Activated CD8-positive, alpha-beta memory T cell treated with anti-CD3 and anti-CD28 coated beads, Interleukin-2, amount 50 U/mL, for 1 hour (primary cell): ENCODE data around the gene AHNAK.
"Not testable (repeated sequence)": the region's sequence is repeated elsewhere in the genome, so short reads cannot be mapped to it uniquely, and the experiment has no call there.

Source experiments
- DNase-seq: peaks from one replicate; pipeline ENCODE4 v3.0.0-alpha.2; 2020; ENCODE audit errors: extremely low read depth

The AHNAK gene

DNA sequence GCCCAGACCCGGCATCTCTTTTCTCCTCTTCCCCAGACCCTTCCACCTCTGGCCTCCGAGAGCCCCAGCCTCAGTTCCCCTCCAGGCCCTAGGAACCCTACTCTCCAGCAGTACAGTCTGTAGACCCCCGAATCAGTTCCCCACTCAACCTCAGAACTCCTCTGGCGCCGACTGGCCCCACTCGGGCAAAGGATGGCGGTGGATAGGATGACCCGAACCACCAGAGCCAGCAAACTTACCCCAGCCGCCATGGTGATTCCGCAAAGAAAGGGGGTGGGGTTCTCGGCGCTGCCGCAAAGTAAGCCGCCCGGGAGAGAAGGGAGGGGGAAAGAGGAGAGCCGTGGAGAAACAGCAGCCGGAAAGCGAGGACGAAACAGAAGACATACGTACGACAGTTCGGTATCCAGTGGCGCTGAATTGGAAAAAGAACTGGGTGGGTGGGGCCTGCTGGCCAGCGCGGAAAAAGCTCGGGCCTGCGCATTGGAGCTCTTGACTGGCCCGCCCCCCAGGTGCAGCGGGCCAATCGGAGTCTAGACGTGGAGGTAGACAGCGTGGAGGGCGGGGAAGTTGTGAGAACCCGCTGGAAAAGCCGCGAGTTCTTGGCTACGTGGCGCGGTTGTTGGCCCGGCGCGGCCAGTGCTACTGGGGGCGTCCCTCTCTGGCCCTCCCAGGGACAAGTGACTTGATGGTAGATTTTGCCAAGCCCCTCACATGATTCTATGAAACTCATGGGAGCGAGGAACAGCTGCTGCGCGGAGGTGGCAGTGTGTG lies 27.2 kb upstream of the AHNAK start, which contains the start of gene EEF1G:
Gene EEF1G, minus strand, starts transcription at position 300 of the 771 bp plus-strand sequence. Its CDS starts 49 bp downstream, at position 251.
- DNase-seq: peak; percentile 96

GRCh38 chr11:62573006-62573591 lies 26.5 kb upstream of the AHNAK start:
- DNase-seq: no peak

GRCh38 chr11:62572431-62572830 lies 25.8 kb upstream of the AHNAK start:
- no peak for DNase-seq

DNA sequence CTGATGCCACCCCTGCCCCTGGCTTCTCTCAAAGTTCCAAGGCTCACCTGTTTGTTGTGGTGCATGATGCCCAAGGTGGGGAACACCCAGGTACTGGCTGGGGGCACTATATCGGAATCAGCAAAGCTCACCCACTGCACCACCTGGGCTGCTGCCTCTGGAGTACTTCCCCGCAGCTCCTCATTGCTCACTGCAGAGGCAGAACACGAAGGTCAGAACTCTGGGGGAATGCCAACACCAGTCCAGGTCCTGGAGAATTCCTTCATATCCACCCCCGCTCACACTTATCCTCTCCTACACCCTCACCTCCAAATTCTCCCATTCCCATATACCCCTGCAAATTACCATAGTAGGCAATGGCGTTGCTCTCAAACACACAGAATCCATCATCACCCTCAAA lies 24.9 kb upstream of the AHNAK start:
- DNase-seq: not testable (repeated sequence)

GRCh38 chr11:62570903-62571302 lies 24.3 kb upstream of the AHNAK start:
- DNase-seq: not testable (repeated sequence)

GRCh38 chr11:62569611-62570010 lies 23.0 kb upstream of the AHNAK start:
- no peak for DNase-seq

DNA sequence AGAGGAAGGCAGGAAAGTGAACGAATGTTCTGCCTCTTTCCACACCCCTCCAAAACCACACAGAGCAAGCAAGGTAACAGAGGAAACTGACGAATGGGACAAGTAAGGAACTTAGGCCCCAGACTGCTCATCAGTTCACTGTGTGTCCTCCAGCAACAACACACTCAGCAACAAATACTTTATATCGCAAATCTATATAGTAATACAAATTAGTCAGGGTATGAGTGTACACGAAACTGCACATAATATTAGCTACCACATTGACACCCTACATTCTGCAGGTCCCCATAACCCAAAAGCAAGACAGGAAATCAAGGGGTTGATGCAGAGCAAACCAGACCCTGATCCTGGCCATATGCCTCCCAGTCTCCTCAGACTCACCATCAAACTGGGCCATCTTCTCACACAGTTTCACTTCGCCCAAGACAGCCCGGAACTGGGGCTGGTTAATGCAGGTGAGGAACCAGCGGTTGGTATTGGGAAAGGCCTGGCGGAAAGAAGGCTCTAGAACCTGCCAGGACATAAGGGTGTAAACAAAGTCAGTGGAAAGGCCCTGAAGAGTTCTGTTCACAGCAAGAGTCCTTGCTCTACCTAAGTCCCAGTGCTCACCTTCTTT lies 20.5 kb upstream of the AHNAK start:
- no peak for DNase-seq

DNA sequence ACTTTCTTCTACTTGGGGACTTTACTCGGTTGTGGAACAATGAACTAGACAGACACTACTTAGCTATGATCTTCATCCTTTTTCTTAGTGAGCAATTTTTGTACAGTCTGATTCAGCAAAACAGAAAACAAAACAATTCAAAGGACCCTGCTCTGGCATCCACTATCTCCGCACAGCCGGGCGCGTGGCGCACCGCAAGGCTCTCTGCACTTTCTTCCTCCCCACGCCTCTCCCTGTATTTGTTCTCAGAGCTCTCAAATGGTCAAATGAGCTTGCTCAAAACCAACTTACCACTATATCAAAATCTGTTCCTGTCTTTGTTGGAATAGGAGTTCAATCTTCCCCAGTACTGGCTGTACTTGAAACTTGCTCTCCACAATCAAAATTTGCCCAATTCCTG lies 19.6 kb upstream of the AHNAK start:
- DNase-seq: no peak

DNA sequence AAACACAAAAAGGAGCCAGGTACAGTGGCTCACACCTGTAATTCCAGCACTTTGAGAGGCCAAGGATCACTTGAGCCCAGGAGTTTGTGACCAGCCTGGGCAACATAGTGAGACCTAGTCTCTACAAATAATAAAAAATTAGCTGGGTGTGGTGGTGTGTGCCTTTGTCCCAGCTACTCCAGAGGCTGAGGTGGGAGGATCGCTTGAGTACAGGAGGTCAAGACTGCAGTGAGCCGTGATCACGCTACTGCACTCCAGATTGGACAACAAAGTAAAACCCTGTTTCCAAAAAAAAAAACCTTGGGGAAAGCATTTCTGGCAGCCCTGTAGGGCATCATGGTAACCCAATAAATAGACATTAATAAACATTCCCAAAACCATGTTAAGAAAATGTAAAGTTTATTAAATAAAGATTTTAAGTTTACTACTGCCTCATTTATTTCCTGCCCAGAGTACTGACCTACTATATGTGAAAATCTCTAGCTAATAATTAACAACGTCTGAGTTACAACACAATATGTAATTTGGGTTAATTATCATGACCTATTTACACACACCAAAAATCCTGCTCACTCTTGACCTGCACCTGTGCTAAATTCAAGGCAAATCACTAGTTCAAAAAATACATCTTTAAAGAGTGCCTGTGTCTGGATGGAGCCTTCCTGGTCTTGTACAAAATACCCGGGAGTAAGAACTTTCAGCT lies 18.6 kb upstream of the AHNAK start:
- no peak for DNase-seq

- DNase-seq: not testable (repeated sequence)
These were observed 15.1 kb upstream of the AHNAK start for GRCh38 chr11:62561677-62562230.

GRCh38 chr11:62560566-62561103 lies 14.0 kb upstream of the AHNAK start:
- DNase-seq: peak; percentile 76

DNA sequence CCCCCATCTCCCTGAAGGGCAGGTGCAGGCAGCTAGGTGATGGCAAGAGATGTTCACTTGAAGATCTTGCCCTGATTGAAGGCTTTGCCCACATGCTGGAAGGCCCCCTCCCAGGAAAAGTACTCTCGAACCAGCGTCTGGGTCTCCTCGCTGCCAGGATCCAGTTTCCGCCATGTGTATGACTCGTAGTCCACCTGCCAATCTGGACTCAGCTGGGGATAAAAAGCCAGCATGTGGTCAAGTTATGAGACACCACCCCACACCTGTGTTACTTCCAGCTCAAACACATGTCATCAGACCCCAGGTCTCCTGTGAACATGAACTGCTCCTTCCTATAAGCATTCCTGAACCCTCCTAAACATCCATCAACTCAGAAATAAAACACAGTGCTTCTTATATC lies 13.0 kb upstream of the AHNAK start:
- not testable (repeated sequence) for DNase-seq

DNA sequence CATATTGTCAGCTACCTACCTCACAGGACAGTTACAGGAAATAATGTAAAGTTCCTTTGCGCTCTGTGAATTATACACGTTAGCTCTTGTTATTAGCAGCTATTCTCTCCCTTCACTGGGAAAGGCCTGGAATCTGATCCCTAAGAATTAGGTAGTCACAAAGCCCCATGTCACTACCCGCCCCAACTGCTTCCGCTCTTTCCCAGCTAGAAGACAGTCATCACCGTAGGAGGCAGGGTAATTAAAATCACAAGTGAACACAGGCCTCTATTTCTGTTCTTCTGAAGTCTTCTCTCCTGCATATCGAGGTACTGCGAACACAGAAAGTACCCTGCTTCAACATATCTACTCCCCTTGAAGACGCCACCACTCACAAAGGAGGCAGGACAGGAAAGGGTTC lies 12.6 kb upstream of the AHNAK start:
- no peak for DNase-seq

DNA sequence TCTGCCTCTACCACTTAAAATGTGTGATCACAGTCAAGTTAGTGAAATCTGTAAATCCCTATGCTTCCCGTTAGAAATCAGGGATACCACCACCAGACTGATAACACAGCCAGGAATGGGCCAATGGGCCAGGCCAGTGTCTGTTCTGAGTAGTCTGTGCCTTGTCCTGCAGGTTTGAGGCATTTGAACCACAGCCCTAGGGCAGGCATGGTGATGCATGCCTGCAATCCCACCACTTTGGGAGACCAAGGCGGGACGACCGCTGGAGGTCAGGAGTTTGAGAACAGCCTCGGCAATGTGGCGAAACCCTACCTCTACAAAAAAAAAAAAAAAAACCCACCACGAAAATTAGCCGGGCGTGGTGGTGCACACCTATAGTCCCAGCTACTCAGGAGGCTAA lies 12.1 kb upstream of the AHNAK start:
- DNase-seq: no peak

DNA sequence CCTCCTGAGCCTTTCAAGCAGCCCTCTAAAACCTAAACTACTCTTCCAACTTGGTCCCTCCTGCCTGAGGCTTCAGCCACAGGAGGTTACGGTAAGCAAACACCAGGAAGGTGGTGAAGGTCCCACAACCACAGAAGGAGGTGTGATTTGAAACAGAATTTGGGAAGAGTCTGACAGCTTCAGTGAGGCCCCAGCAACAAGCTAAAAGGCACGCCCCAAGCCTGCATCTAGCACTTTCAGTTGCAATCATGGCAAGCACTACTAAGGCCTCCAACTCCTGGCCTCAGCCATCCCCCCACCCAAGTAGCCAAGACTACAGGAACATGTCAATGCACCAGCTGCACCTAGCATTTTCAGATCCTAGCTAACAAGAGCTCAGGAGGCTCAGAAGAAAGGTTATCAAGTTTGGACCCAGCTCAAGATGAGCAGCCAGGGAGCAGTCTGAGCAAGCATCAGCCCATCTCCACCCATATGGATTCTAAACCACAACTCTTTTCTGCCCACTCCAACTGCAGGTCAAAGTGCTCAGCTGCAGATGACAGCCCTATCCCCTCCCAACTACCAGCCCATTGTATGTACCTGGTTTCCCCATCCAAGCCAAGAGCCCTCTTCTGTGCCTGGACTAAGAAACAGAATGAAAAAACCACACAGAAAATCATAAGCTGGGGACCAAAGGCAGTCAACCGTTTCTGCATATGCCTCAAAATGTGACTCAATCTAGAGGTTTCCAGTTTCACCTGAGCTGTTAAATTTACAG lies 10.4 kb upstream of the AHNAK start:
- DNase-seq: no peak

- DNase-seq: no peak
These were observed 9.7 kb upstream of the AHNAK start for GRCh38 chr11:62556108-62556874.

DNA sequence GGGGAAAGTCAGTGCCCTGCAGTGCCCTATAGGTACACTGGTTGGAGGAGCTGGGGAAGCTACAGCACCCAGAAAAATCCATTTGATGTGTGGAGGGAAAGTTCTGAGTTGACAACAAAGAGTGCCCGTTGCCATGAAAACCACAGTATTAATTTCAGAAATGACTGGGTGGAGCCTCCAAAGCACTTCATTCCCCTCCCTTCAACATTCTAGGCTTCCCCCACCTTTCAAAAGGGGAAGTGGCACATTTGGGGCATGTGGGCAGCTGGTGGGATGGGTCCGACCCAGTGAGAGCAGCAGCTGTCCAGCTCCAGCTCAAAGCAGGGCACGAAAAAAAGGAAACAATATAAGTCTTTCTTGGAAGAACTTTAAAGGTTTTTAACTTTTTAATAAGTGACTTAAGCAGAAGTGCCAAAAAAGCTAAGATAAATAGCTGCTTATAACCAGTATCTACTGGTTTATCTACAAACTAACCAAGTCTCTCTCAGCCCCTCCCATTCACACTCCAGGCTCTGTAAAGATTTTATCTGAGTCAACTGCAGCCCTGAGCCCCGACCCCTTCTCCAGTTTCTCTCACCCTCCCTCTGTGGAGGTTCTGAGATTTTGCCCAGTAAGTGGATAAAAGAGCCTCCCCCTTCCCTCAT lies 9.0 kb upstream of the AHNAK start:
- DNase-seq: no peak

GRCh38 chr11:62554387-62555167 lies 8.0 kb upstream of the AHNAK start:
- DNase-seq: no peak

DNA sequence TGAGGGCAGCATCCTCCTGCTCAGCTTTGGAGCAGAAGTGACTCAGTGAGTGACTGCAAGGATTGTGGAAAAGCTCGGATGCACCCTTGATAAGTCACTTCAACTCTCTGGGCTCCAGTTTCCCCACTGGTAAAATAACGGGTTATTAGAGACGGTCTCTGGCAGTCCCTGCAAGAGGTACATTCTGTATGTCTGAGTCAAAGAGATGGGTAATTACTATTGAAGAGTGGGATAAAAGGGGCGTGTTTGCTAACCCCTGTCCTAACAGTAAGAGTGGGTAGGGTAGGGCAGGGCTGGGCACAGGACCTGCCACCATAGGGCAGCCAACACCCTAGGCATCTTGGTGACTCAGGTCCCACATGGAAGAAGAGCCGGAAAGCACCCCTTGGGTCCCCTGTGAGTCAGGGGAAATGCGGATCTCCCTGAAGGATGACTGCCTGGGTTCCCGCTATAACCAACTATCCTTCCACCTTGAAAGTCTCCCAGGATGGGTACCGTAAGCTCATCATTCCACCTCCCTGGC lies 7.3 kb upstream of the AHNAK start:
- DNase-seq: no peak
